SK-N-SH treated with all-trans-retinoic acid at 6 μM for 48 hours (cell line): ENCODE measurements around the gene ALK.

ENCODE experiments used
- ATAC-seq: fragments of 200-7000 bp; cut with Tn5 transposase; 3 replicates; pipeline ENCODE4 v1.9.1; 2020; ENCODE audit warnings: mild to moderate bottlenecking, moderate library complexity
- ARNTL ChIP-seq: fragments of 450-650 bp; formaldehyde crosslinking; IDR thresholded peaks from 2 replicates; pipeline ENCODE4 v1.5.0; 2020; ENCODE audit warnings: low read depth, mild to moderate bottlenecking, moderate library complexity, borderline replicate concordance
- BACH2 ChIP-seq: fragments of 250-450 bp; sonication (Bioruptor Pico); IDR thresholded peaks from 2 replicates; pipeline ENCODE4 v1.9.0; 2021; ENCODE audit warnings: mild to moderate bottlenecking, borderline replicate concordance
- CSDC2 ChIP-seq: fragments of 250-450 bp; sonication (Bioruptor Pico); IDR thresholded peaks from 2 replicates; pipeline ENCODE4 v1.5.0; 2020; ENCODE audit warnings: mild to moderate bottlenecking, moderate library complexity
- ESRRG ChIP-seq: fragments of 250-450 bp; sonication (Bioruptor Pico); IDR thresholded peaks from 2 replicates; pipeline ENCODE4 v1.6.1; 2021; ENCODE audit warnings: mild to moderate bottlenecking
- ISL1 ChIP-seq: fragments of 250-450 bp; sonication (Bioruptor Pico); IDR thresholded peaks from 2 replicates; pipeline ENCODE4 v2.1.2; 2022; ENCODE audit warnings: mild to moderate bottlenecking, moderate library complexity
- OSR1 ChIP-seq: fragments of 250-450 bp; sonication (Bioruptor Pico); IDR thresholded peaks from 2 replicates; pipeline ENCODE4 v1.8.0; 2022; ENCODE audit warnings: moderate library complexity, mild to moderate bottlenecking, inconsistent platforms
- PPARA ChIP-seq: fragments of 250-450 bp; sonication (Bioruptor Pico); IDR thresholded peaks from 2 replicates; pipeline ENCODE4 v1.5.0; 2020; ENCODE audit warnings: mild to moderate bottlenecking, borderline replicate concordance
- TCF4 ChIP-seq: fragments of 250-450 bp; sonication (Bioruptor Pico); IDR thresholded peaks from 2 replicates; pipeline ENCODE4 v1.8.0; 2021; ENCODE audit warnings: mild to moderate bottlenecking, moderate library complexity, borderline replicate concordance
- ZFP3 ChIP-seq: fragments of 250-450 bp; sonication (Bioruptor Pico); IDR thresholded peaks from 2 replicates; pipeline ENCODE4 v1.5.0; 2020; ENCODE audit warnings: mild to moderate bottlenecking, moderate library complexity
- ZFP30 ChIP-seq: fragments of 450-650 bp; formaldehyde crosslinking; IDR thresholded peaks from 2 replicates; pipeline ENCODE4 v1.5.0; 2022; ENCODE audit warnings: mild to moderate bottlenecking, moderate library complexity
- ZNF565 ChIP-seq: fragments of 450-650 bp; formaldehyde crosslinking; conservative IDR thresholded peaks from 2 replicates; pipeline ENCODE4 v1.5.0; 2020; ENCODE audit warnings: low read depth, mild to moderate bottlenecking, moderate library complexity
- ZNF8 ChIP-seq: fragments of 450-650 bp; formaldehyde crosslinking; IDR thresholded peaks from 2 replicates; pipeline ENCODE4 v1.5.0; 2020; ENCODE audit warnings: mild to moderate bottlenecking, moderate library complexity
- TF ChIP-seq, protein P1 (sequence below): fragments of 250-450 bp; sonication (Bioruptor Pico); IDR thresholded peaks from 2 replicates; pipeline ENCODE4 v1.8.0; 2021; ENCODE audit warnings: low read depth, mild to moderate bottlenecking, moderate library complexity, borderline replicate concordance
- TF ChIP-seq, protein P2 (sequence below): fragments of 250-450 bp; sonication (Bioruptor Pico); IDR thresholded peaks from 2 replicates; pipeline ENCODE4 v1.5.1; 2021; ENCODE audit warnings: mild to moderate bottlenecking, moderate library complexity
- TF ChIP-seq, protein P3 (sequence below): fragments of 250-450 bp; sonication (Bioruptor Pico); IDR thresholded peaks from 2 replicates; pipeline ENCODE4 v1.8.0; 2020; ENCODE audit warnings: mild to moderate bottlenecking, moderate library complexity, borderline replicate concordance
- TF ChIP-seq, protein P4 (sequence below): fragments of 250-450 bp; sonication (Bioruptor Pico); IDR thresholded peaks from 2 replicates; pipeline ENCODE4 v1.5.1; 2020; ENCODE audit warnings: low read depth, mild to moderate bottlenecking, moderate library complexity
- TF ChIP-seq, protein P5 (sequence below): fragments of 250-450 bp; sonication (Bioruptor Pico); IDR thresholded peaks from 2 replicates; pipeline ENCODE4 v1.5.0; 2020; ENCODE audit warnings: mild to moderate bottlenecking, moderate library complexity

The ALK gene

DNA sequence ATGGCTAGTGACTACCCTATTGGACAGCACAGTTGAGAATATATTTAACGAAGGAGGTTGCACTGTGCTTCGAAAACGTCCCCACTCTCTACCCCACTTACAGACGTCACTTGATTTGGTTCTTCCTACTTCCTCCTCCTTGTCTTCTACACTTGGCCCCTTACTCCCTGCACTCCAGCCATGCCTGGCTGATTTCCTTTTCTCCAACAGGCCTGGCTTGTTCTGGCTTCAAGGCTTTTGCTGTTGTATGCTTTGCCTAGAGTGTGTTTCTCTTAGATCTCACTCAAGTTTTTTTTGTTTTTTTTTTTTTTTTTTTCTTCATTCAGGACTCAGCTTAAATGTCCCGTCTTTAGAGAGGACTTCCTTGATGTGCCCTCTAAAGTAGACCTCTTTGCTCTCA, 469.4 kb downstream of the ALK start:
- ATAC-seq, result no peak
- TF ChIP-seq ZFP3 (CRISPR knock-in tag) (no peak), ZFP30 (CRISPR knock-in tag) (no peak), OSR1 (no peak), ZNF8 (no peak), PPARA (CRISPR knock-in tag) (no peak), ARNTL (CRISPR knock-in tag) (no peak), TCF4 (CRISPR knock-in tag) (no peak), BACH2 (no peak)
- TF ChIP-seq, protein P1, sequence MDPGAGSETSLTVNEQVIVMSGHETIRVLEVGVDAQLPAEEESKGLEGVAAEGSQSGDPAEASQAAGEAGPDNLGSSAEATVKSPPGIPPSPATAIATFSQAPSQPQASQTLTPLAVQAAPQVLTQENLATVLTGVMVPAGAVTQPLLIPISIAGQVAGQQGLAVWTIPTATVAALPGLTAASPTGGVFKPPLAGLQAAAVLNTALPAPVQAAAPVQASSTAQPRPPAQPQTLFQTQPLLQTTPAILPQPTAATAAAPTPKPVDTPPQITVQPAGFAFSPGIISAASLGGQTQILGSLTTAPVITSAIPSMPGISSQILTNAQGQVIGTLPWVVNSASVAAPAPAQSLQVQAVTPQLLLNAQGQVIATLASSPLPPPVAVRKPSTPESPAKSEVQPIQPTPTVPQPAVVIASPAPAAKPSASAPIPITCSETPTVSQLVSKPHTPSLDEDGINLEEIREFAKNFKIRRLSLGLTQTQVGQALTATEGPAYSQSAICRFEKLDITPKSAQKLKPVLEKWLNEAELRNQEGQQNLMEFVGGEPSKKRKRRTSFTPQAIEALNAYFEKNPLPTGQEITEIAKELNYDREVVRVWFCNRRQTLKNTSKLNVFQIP, result no peak
- TF ChIP-seq, protein P2, sequence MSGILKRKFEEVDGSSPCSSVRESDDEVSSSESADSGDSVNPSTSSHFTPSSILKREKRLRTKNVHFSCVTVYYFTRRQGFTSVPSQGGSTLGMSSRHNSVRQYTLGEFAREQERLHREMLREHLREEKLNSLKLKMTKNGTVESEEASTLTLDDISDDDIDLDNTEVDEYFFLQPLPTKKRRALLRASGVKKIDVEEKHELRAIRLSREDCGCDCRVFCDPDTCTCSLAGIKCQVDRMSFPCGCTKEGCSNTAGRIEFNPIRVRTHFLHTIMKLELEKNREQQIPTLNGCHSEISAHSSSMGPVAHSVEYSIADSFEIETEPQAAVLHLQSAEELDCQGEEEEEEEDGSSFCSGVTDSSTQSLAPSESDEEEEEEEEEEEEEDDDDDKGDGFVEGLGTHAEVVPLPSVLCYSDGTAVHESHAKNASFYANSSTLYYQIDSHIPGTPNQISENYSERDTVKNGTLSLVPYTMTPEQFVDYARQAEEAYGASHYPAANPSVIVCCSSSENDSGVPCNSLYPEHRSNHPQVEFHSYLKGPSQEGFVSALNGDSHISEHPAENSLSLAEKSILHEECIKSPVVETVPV (CRISPR knock-in tag), result no peak
- TF ChIP-seq, protein P3, sequence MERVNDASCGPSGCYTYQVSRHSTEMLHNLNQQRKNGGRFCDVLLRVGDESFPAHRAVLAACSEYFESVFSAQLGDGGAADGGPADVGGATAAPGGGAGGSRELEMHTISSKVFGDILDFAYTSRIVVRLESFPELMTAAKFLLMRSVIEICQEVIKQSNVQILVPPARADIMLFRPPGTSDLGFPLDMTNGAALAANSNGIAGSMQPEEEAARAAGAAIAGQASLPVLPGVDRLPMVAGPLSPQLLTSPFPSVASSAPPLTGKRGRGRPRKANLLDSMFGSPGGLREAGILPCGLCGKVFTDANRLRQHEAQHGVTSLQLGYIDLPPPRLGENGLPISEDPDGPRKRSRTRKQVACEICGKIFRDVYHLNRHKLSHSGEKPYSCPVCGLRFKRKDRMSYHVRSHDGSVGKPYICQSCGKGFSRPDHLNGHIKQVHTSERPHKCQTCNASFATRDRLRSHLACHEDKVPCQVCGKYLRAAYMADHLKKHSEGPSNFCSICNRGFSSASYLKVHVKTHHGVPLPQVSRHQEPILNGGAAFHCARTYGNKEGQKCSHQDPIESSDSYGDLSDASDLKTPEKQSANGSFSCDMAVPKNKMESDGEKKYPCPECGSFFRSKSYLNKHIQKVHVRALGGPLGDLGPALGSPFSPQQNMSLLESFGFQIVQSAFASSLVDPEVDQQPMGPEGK (CRISPR knock-in tag), result no peak

DNA sequence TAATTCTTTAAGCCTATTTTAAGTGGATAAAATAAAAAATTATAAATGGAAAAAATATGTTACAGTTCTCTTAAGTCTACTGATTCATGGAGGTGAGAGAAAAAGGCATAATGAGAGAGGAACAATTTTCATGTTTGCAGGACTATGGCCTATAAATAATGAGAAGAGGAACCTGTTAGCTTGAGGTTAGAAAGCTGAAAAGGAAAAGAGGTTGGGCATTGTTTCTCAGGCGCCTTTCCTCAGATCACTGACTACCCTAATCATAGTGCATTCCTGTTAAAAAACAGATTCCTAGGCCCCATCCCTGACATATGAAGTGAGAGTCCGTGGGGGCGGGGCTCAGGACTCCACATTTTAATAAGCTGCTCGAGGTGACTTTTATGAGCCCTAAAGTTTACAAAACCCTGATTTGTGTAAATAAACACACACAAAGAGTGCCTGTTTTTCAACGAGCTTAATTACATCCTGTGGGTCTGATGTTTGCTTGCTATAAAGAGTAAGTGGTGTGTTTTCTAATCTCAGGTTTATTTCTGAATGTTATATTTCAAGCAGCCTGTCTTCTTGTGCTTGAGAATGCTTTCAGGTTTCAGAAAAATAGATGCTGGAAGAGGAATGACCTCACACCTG, 470.7 kb downstream of the ALK start:
- TF ChIP-seq, protein P4, sequence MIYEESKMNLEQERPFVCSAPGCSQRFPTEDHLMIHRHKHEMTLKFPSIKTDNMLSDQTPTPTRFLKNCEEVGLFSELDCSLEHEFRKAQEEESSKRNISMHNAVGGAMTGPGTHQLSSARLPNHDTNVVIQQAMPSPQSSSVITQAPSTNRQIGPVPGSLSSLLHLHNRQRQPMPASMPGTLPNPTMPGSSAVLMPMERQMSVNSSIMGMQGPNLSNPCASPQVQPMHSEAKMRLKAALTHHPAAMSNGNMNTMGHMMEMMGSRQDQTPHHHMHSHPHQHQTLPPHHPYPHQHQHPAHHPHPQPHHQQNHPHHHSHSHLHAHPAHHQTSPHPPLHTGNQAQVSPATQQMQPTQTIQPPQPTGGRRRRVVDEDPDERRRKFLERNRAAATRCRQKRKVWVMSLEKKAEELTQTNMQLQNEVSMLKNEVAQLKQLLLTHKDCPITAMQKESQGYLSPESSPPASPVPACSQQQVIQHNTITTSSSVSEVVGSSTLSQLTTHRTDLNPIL (CRISPR knock-in tag), result no peak
- TF ChIP-seq, protein P2 (CRISPR knock-in tag), result no peak
- no peak for TF ChIP-seq ESRRG
- no peak for TF ChIP-seq ZNF8
- TF ChIP-seq, protein P5, sequence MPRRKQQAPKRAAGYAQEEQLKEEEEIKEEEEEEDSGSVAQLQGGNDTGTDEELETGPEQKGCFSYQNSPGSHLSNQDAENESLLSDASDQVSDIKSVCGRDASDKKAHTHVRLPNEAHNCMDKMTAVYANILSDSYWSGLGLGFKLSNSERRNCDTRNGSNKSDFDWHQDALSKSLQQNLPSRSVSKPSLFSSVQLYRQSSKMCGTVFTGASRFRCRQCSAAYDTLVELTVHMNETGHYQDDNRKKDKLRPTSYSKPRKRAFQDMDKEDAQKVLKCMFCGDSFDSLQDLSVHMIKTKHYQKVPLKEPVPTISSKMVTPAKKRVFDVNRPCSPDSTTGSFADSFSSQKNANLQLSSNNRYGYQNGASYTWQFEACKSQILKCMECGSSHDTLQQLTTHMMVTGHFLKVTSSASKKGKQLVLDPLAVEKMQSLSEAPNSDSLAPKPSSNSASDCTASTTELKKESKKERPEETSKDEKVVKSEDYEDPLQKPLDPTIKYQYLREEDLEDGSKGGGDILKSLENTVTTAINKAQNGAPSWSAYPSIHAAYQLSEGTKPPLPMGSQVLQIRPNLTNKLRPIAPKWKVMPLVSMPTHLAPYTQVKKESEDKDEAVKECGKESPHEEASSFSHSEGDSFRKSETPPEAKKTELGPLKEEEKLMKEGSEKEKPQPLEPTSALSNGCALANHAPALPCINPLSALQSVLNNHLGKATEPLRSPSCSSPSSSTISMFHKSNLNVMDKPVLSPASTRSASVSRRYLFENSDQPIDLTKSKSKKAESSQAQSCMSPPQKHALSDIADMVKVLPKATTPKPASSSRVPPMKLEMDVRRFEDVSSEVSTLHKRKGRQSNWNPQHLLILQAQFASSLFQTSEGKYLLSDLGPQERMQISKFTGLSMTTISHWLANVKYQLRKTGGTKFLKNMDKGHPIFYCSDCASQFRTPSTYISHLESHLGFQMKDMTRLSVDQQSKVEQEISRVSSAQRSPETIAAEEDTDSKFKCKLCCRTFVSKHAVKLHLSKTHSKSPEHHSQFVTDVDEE (CRISPR knock-in tag), result no peak
- TF ChIP-seq CSDC2 (CRISPR knock-in tag), result no peak
- ATAC-seq, result no peak

DNA sequence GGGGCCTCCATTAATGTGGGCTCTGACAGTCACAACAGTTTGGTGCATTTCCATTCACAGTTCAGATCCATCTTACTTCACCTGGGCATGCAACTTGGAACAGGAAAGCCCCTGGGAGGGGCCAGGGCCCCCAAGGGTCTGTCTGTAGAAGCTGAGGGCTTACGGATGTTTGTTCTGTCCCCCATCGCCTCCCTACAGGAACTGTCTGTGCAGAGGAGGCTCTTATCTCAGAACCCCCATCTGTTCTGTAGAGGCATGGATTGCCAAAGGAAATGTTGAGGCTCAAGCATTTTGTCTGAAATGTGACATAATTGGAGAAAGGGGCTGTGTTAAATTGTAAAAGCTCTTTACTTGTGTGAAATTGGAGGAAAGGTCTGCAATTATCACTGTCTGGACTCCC, 471.9 kb downstream of the ALK start:
- TF ChIP-seq ZNF565 (CRISPR knock-in tag), result no peak

DNA sequence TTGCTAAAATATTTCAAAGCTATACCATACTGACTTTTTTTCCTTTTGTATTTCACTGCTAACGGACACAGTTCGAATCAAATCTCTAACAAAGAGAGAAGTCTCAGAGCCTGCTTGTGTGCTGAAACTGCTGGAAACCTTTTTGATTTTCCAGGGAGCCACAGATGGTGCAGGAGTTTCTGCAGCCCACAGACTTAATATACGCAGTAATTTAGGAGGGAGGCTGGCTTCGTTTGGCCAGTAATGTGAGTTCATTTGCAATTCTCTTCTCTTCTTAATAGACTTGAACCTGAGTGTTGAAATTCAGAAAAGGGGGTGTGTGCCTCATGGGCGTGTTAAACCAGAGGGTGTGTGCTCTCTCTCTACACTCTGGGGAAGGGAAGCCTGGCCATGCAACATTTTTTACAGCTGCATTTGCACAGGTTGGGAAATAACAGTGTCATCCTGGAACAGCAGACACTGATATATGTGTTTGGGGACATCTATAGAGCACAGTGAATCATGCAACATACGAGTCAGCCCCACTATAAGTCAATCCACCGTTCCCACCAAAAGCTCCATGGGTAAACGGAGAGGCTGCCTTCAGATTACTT, 473.2 kb downstream of the ALK start:
- no peak for ATAC-seq
- TF ChIP-seq ZNF565 (CRISPR knock-in tag), result no peak
- no peak for TF ChIP-seq CSDC2 (CRISPR knock-in tag)
- TF ChIP-seq ZNF8, result no peak
- no peak for TF ChIP-seq ISL1
- TF ChIP-seq BACH2, result no peak
- TF ChIP-seq, all 23 proteins: peak for 0

More for the DNA sequence above, 471.9 kb downstream of the ALK start:
- no peak for ATAC-seq
